Mammary epithelial cell (primary cell): ENCODE results near the gene RNU6-7.

Experiments used
- EZH2 ChIP-seq: IDR thresholded peaks from 2 replicates; pipeline ENCODE4 v1.6.1; 2012; ENCODE audit warnings: low read length, inconsistent platforms, borderline replicate concordance
- TF ChIP-seq, protein P1 (sequence below), 2 donors: IDR thresholded peaks in 1 of 2; conservative IDR thresholded peaks in 1 of 2; 2 replicates each; pipeline ENCODE4 v1.5.1; 2011 to 2012; ENCODE audit warnings: inconsistent platforms in 2 of 2, low read length in 2 of 2, mild to moderate bottlenecking in 2 of 2, control low read depth in 1 of 2, low read depth in 1 of 2; ENCODE audit not compliant: insufficient read depth in 1 of 2; ENCODE audit errors: extremely low read depth in 1 of 2

DNA sequence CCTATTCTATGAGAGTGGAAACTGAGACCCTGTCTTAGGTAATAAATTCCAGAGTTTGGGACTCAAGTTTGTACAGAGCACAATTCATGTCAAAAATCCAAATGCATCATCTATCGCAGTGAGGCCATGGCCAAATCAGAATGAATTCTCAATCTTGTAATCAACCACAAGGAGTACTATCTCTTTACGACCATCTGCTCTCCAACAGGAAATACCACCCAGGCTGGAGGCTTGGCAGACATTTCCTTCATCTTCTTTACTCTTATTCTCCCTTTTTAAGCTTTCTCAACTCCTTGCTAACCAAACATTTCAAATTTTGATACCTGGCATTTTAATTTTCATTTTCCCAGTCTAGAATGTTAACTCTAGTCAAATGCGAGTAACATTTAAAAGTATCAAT is 32.7 kb upstream of the RNU6-7 start:
- TF ChIP-seq, protein P1, sequence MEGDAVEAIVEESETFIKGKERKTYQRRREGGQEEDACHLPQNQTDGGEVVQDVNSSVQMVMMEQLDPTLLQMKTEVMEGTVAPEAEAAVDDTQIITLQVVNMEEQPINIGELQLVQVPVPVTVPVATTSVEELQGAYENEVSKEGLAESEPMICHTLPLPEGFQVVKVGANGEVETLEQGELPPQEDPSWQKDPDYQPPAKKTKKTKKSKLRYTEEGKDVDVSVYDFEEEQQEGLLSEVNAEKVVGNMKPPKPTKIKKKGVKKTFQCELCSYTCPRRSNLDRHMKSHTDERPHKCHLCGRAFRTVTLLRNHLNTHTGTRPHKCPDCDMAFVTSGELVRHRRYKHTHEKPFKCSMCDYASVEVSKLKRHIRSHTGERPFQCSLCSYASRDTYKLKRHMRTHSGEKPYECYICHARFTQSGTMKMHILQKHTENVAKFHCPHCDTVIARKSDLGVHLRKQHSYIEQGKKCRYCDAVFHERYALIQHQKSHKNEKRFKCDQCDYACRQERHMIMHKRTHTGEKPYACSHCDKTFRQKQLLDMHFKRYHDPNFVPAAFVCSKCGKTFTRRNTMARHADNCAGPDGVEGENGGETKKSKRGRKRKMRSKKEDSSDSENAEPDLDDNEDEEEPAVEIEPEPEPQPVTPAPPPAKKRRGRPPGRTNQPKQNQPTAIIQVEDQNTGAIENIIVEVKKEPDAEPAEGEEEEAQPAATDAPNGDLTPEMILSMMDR (conservative IDR thresholded peaks at IDR 0.05 in 1 of 2, IDR thresholded peaks at IDR 0.05 in 1 of 2; ENCODE audit: extremely low read depth in 1 of 2, insufficient read depth in 1 of 2, low read depth in 1 of 2, low read length in 2 of 2), result no peak
- TF ChIP-seq EZH2, result no peak
